ENCODE data around the gene CPA4.
"Not testable (repeated sequence)": the region's sequence is repeated elsewhere in the genome, so short reads cannot be mapped to it uniquely, and the experiment has no call there.

The CPA4 gene

GRCh38 chr7:130303551-130303950 is 10.6 kb downstream of the CPA4 start:
- DNase-seq: no peak

GRCh38 chr7:130303982-130304381 is 11.0 kb downstream of the CPA4 start:
- DNase-seq: no peak

GRCh38 chr7:130304878-130305277 is 11.9 kb downstream of the CPA4 start:
- DNase-seq: no peak

- DNase-seq: no peak
These were observed 12.6 kb downstream of the CPA4 start for GRCh38 chr7:130305433-130306042.

DNA sequence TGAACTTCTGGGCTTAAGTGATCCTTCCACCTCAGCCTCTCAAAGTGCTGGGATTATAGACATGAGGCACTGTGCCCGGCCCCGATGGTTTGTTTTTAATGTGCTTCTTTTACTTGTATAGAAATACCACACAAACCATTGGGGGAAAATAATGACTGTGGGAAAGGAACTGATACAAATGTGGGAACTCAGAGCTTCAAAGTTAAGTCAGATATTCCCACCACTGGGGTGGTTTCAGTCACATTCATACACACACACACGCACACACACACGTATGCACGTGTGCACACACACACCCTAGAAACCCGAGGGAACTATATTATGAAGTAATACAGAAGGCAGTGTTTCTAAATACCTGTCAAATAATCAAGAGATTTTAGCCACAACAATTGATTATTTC is 17.0 kb downstream of the CPA4 start:
- DNase-seq: no peak

GRCh38 chr7:130314305-130314704 is 21.3 kb downstream of the CPA4 start:
- no peak for DNase-seq

DNA sequence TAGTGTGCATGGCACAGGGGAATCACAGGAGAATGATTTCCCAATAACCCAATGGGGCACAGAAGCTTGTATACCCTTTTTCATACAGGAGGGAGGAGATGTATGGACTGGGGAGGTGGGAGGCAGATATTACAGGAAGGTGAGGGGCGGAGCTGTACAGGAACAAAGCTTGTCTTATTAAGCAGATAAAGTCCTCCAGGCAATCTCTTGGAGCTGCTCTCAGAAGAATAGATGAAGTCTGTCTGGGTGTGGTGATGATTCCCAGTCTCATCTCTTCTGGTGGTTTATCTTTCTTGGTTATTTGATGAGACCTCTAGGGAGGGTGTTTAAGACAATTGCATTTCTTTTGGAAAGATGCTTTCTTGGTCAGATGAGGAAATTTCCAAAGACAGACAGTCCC is 26.6 kb downstream of the CPA4 start:
- no peak for DNase-seq

DNA sequence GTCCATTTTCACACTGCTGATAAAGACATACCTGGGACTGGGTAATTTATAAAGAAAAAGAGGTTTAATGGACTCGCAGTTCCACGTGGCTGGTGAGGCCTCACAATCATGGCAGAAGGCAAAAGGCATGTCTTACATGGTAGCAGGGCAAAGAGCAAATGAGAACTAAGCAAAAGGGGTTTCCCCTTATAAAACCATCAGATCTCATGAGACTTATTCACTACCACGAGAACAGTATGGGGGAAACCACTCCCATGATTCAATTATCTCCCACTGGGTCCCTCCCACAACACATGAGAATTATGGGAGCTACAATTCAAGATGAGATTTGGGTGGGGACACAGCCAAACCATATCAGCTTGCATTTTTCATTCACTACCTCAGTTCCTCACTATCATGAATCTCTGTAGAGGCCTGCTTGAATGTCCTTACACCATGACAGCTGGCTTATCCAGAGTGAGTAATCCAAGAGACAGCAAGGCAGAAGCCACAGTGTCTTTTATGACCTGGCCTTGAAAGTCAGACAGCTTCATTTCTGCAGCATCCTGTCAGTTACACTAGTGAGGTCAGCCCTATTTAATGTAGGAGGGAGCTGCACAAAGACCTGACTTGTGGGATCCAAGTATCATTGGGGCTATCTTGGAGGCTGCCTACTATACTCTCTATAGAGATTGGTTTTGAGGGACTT is 28.7 kb downstream of the CPA4 start:
- DNase-seq: not testable (repeated sequence)

GRCh38 chr7:130322615-130323014 is 29.7 kb downstream of the CPA4 start:
- no peak for DNase-seq

DNA sequence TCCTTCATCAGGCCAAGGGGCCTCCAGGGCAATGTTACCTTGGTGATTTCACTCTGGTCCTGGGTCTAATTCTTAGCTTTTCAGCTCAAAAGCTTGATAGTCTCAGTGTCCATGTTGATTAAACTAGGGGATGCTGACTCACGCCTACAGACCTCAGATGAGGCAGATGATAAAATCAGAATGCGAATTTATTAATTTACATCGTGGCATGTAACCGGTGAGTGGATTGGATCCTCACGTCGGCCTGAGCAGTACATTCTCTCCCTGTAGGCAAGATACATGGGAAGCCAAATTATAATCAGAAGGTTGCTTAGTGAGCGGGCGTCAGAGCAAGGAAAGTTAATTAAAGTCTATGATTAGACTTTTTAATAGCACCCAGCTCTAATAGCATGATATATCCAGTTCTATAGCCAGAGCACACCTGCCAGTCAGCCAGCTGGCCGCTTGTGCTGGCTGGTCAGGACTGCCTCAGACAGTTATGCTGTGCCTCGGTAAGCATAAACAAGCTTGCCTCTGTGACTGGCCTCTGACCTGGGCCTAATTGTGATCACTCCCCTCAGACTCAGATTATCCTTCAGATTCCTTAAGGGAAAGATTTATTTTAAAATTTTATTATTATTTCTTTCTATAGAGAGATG is 31.5 kb downstream of the CPA4 start:
- DNase-seq: no peak

DNA sequence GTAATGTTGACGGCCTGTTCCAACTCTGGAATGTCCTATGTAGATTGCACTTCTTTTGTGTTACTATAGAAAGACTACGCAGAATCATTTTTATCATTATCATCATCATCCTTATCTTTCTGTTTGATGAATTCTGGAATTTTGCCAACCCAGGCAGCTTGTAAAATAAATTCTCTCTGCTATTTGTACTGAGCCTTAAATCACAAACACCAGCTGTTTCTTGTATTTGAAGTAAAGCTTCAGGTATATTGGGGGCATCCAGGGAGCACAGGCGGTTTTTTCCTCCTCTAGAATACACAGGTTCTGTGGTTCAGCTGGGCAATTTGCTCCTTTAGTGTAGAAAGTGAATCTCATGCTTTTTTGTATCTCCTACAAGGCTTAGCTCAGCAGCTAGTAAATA is 36.7 kb downstream of the CPA4 start:
- DNase-seq: no peak

GRCh38 chr7:130332259-130333053 is 39.5 kb downstream of the CPA4 start:
- no peak for DNase-seq

DNA sequence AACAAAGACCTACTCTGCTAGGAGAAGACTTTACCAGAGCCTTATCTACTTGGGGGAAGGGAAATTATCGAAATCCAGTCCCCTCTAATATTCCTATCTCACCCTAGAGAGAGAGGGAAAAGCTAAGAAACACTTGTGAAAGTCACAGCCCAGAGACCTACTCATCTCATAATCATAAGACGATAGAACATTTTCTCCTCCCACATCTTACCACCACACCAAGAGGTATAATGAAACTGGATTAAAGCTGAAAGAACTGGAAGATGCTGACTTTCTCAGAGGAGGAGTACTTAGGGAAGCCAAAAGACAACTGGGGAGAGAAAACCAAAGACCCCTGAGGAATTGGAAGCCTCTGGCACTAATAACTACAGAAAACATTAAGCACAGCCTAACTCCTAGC is 40.9 kb downstream of the CPA4 start:
- no peak for DNase-seq

GRCh38 chr7:130334274-130334673 is 41.3 kb downstream of the CPA4 start:
- no peak for DNase-seq

DNA sequence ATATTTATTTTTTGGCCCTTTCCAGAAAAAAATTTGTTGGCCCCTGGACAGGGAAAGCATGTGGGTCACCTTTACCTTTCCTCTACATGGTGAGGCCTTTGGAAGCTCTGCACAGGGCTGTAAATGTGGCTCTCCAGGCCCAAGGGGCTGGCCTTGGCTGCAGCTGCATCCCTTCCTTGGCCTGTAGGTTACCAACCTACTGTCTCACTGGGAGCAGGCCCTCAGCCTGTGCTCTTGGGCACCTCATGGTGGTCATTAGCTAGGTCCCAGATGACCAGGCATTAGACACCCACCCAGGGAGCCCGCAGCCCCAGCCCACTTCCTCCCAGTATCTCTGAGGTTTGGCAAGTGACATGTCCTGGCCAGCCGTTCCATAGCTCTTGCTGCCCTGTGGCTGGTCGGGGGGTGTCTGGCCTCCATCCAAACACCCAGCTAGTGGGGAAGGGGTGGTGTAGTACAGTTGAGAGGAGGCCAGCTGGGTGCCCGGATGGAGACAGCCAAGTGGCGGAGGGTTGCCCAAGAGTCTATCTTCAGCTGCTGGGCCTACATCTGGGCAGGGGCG is 44.5 kb downstream of the CPA4 start:
- no peak for DNase-seq

DNA sequence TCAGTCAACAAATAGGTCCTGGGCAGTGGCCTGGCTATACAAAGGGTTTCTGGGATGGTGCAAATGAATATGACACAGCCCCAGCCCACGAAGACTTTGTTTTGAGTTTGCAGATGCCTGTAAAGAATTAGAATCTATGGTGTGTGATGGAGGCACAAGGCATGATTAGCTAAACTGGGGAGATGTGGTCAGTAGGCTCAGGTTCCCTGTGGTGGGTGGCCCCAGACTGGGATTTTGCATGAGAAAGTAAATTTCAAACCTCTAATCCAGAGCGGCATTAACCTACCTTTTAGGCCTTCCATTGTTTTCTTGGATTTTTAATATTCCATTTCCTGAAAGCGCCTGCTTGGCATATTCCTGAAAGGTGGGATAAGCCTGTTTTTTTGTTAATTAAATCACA is 45.3 kb downstream of the CPA4 start:
- no peak for DNase-seq

GRCh38 chr7:130341882-130342281 is 48.9 kb downstream of the CPA4 start:
- no peak for DNase-seq

GRCh38 chr7:130342701-130343380 is 49.9 kb downstream of the CPA4 start:
- no peak for DNase-seq

DNA sequence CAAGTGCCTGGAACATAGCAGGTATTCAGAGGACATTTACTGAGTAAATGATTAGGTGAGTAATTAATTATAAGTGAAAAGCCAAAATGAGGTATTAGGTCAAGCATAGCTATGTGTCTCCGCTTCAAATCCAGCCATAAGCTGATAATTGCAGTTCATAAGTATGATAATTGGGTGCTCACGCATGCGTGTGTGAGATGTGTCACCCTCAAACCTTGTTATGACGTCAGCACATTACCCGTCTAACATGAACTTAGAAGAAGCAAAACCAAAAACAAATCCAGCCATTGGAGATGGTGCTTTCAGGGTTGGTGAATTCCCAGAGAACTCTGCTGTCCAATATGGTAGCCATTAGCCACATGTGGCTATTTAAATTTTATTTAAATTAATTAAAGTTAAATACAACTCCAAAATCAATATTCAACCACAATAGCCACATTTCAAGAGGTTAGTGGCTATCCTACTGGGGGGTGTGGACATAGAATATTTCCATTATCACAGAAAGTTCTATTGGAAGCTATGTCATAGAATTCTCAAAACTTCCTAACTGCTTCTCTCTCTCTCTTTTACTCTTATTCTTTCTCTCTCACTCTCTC is 51.4 kb downstream of the CPA4 start, which contains the start of gene CPA5:
CPA5 (plus strand) TSS at position 546 of the 596 bp plus-strand sequence. CDS start 1,670 bp downstream, outside the sequence.
- DNase-seq: no peak

DNA sequence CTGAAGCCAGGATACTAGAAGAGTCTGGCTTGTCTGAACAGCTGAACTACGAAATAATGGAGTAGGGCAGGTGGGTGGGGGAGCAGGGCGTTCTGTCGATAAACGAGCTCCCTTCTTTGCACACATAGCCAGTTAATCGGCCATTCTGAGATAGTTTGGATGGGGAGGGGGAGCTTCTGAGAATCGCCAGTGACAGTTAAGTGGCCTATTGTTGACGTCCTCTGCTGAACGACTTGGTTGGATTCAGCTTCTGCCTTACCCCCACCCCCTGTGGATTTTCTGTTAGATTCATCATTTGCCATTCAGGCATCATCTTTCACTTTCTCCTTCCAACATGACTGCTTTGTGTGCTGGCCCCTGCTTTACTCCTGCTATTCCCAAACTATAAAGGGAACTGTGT is 52.2 kb downstream of the CPA4 start:
- no peak for DNase-seq

- no peak for DNase-seq
These were observed 52.8 kb downstream of the CPA4 start for GRCh38 chr7:130345725-130346124.
